Bronchial epithelial cell (primary cell): ENCODE data around the gene ACOT12. TPM values are rescaled to one million over a fixed set of nuclear protein-coding genes. Genes with fewer than 3 reads are reported as not detected.

Experiments
- DNase-seq: peaks from one replicate; pipeline ENCODE4 v3.0.0-alpha.2; 2010; ENCODE audit warnings: low read depth
- FAIRE-seq: peaks from 2 replicates; lab custom pipeline; 2011; peaks lifted over from hg19 to GRCh38; lab: Jason Lieb, UNC
- H3K27me3 ChIP-seq: 2 replicates; pipeline ENCODE4 v1.5.1; 2011; ENCODE audit warnings: low read length; ENCODE audit not compliant: control insufficient read depth, insufficient read depth
- H3K36me3 ChIP-seq: 2 replicates; pipeline ENCODE4 v1.5.1; 2011; ENCODE audit warnings: low read length; ENCODE audit not compliant: control insufficient read depth, insufficient read depth
- H3K4me3 ChIP-seq: 2 replicates; pipeline ENCODE4 v1.5.1; 2011; ENCODE audit warnings: mild to moderate bottlenecking, low read depth, low read length, control low read depth
- CTCF ChIP-seq: IDR thresholded peaks from 2 replicates; pipeline ENCODE4 v1.5.1; 2011; ENCODE audit warnings: mild to moderate bottlenecking, moderate library complexity, low read length, control low read depth, inconsistent platforms; ENCODE audit not compliant: insufficient read depth, severe bottlenecking
- total RNA-seq: library from RNA; depleted of rRNA; stranded (reverse); fragments of >200 nt; gene quantifications from 2 replicates; pipeline ENCODE4 v1.2.1, GENCODE V29; 2014

The ACOT12 gene
- total RNA-seq, 1 donor from 2014 or later = not detected

GRCh38 chr5:81371354-81371876 is 22.5 kb downstream of the ACOT12 start:
- H3K27me3 ChIP-seq = peaks cover 1% of the 10 kb centered on the region
- no peak for FAIRE-seq

DNA sequence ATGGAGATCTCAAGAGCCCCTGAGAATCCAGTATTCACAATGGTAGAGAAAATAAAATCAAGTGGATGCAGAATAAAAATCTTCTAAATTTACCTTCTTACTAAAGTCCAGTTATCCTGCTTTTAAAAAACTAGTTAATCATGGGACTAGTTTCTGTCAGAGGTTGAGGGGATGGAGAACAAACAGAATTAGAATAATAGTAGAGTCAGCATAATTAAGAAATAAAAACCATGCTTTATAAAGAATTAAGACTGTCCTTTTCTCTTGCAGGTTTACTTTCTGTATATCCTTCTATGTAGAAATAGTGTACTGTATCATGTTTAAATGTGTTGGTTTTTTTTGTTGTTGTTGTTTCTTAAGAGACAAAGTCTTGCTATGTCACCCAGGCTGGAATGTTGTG is 23.0 kb downstream of the ACOT12 start:
- TF ChIP-seq CTCF = no peak
- DNase-seq (no peak), FAIRE-seq (no peak)
- Histone ChIP-seq H3K4me3 (no peak overlapping the region), H3K27me3 (peaks cover 1% of the 10 kb centered on the region), H3K36me3 (no peaks in the 10 kb centered on the region)

More at GRCh38 chr5:81371354-81371876, 22.5 kb downstream of the ACOT12 start:
- DNase-seq = no peak
- no peak overlapping the region for H3K4me3 ChIP-seq
- no peaks in the 10 kb centered on the region for H3K36me3 ChIP-seq
- no peak for TF ChIP-seq CTCF

- no peak for FAIRE-seq
- no peaks in the 10 kb centered on the region for H3K27me3 ChIP-seq
- no peak for TF ChIP-seq CTCF
- no peaks in the 10 kb centered on the region for H3K36me3 ChIP-seq
- H3K4me3 ChIP-seq = no peak overlapping the region
- no peak for DNase-seq
These were observed 28.4 kb downstream of the ACOT12 start for GRCh38 chr5:81365541-81365940.

DNA sequence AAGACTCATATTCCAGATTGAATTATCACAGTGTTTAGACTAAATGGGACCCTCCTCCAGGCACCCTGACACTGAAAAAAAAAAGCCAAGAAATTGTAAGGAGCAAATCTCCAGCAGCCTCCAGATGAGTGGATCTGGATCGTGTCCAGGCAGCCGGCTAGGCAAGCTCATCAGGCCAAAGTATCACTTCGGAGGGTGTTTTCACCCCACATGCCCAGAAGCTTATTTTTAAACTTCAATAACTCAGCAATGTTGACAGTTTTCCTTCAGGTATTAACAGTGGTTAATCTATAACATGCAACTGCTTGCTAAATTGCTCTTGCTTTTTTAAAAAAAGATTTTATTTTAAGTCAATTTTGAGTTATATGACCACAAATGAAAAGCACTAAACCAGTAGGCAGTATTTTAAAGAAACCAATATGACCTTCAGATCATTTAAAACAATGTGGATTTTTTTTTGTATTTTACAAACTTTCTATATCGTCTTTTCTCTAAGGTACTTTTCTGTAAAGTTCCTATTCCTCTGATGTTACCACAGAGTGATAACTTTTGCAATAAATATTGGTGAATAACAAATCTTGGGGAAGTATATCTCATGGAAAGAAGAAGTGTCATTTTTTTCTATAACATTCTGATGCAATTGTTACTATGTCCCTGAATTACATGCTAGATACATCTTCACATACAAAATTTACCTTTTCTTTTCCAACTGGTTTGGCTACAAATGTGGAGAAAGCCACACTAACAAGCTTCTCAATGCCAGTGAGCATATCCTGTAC is 30.7 kb downstream of the ACOT12 start:
- DNase-seq = no peak
- no peak for TF ChIP-seq CTCF
- no peaks in the 10 kb centered on the region for H3K27me3 ChIP-seq
- H3K36me3 ChIP-seq = no peaks in the 10 kb centered on the region
- FAIRE-seq = no peak
- no peak overlapping the region for H3K4me3 ChIP-seq

- FAIRE-seq = no peak
- Histone ChIP-seq H3K27me3 (no peaks in the 10 kb centered on the region), H3K4me3 (no peak overlapping the region), H3K36me3 (no peaks in the 10 kb centered on the region)
- DNase-seq = no peak
- no peak for TF ChIP-seq CTCF
These were observed 32.3 kb downstream of the ACOT12 start for GRCh38 chr5:81361600-81361999.

DNA sequence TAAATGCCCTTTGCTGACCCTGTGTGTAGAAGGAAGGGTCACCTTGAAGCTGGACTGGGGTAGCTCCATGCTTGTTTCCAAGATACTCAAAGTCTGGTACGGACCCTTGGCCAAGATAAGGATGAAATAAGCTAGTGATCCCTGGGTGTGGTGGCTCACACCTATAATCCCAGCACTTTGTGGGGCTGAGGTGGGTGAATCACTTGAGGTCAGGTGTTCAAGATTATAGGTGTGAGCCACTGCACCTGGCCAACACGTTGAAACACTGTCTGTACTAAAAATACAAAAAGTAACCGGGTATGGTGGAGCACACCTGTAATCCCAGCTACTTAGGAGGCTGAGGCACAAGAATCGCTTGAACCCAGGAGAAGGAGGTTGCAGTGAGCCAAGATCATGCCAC is 33.3 kb downstream of the ACOT12 start:
- no peaks in the 10 kb centered on the region for H3K27me3 ChIP-seq
- H3K4me3 ChIP-seq = no peak overlapping the region
- no peak for FAIRE-seq
- TF ChIP-seq CTCF = no peak
- DNase-seq = no peak
- H3K36me3 ChIP-seq = no peaks in the 10 kb centered on the region
